ENCODE data around the gene ASPG. TPM values are rescaled to one million over a fixed set of nuclear protein-coding genes. Genes with fewer than 3 reads are reported as not detected.

ASPG gene
- total and polyA plus RNA-seq, 2 donors (not counting 3 experiments of a cell fraction or from before 2014, with no cell fraction given) = not detected

DNA sequence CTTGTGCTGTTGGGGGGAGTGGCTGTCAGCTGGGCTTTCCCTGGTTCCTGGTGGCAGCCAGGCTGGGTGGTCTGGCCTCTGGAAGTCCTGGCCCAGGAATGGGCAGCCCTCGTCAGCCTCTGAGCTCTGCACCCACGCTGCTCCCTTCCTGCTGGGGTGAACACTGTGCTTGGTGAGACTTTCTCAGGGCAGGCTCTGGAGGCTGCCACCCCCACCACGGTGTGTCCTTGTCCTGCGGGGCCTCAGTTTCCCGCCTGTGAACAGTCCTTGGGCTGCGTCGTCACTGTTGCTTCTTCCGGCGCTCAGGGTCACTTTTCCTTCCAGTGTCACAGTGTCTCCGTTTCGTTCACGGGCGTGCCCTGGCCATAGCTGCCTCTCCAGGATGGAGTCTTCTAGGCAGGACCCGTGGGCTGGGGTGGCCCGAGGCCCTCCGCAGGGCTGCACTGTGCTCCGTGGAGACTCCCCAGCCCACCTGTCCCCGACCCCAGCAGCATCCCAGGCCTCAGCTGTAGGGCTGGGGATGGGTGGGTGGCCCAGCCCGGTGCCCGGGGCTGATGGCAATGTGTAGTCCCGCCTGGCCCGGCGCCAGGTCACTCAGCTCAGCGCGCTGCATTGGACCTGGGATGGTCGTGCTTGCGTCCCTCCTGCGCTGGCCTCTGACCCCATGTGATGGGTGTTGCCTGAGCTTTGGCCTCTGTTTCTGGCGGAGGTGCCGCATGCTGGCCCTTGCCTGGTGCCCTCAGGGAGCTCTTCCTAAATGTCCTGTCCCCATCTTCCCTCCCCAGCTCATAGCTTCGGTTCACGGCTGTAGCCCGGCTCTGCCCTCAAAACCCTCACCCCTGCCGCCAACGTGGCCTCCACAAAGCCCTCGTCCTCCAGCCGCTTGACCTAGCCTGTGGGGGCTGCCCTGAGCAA, 59.7 kb downstream of the ASPG start:
- POLR2A ChIA-PET = no interaction called here

DNA sequence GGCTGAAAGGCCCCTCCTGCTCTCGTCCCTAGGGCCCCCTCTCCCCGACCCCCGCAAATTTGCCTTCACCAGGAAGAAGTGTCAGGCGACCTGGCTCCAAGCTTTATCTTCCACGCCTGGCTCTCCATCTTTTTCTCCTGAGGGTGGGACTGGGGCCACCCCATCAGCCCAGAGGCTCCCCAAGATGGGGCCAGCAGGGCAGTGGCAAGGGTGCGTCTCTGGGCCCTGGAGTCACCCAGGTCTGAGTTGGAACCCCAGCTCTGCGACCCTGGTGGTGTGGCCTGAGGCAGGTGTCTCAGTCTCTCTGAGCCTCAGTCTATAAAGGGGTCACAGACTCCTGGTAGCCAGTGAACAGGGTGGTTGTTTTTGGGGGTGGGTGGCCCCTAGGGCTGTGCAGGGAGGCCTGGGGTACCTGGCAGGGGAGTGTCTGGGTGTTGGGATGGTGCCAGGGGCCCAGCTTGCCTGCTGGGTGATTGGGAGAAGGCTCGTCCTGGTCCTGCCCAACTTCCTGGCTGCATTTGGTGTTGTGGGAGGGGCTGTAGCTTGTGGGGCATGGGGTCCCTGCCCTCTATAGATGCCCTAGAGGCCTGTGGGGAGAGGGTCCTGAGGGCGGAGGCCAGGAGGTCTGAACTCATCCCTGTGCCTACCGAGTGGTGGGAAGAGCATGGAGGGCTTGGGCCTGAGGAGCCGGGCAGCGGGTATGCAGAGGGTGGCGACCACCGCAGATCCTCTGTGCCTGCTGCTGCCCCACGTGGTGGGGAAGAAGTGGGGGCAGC, 60.5 kb downstream of the ASPG start:
- FAIRE-seq (no peak), DNase-seq (ENCODE audit: low read depth, low spot score) (no peak)
- Histone ChIP-seq H3K4me3 (replicated peaks in 1 of 3; ENCODE audit: insufficient read depth in 1 of 3, low read depth in 1 of 3, low read length in 3 of 3) (no peak overlapping the region), H3K79me2 (ENCODE audit: control insufficient read depth, insufficient read depth, low read length) (no peaks in the 10 kb centered on the region), H3K36me3 (ENCODE audit: control insufficient read depth in 2 of 2, extremely low read depth in 1 of 2, insufficient read depth in 2 of 2, low read length in 2 of 2) (no peaks in the 10 kb centered on the region), H2AFZ (ENCODE audit: low read depth, low read length) (no peak overlapping the region), H3K9me3 (replicated peaks; ENCODE audit: control insufficient read depth, insufficient read depth, low read length) (no peaks in the 10 kb centered on the region), H3K4me2 (ENCODE audit: insufficient read depth, low read length) (no peak overlapping the region), H4K20me1 (replicated peaks; ENCODE audit: control insufficient read depth, extremely low read depth, insufficient read depth, low read length) (no peaks in the 10 kb centered on the region), H3K27me3 (ENCODE audit: control insufficient read depth in 2 of 2, insufficient read depth in 2 of 2, low read length in 2 of 2) (no peaks in the 10 kb centered on the region), H3K27ac (ENCODE audit: insufficient read depth, low read depth, low read length) (no peak overlapping the region), H3K9ac (replicated peaks; ENCODE audit: extremely low read depth, insufficient read depth, low read length) (no peak overlapping the region), H3K4me1 (ENCODE audit: control insufficient read depth, extremely low read depth, insufficient read depth, low read length) (peaks cover 26% of the 10 kb centered on the region), H3K9me1 (replicated peaks; ENCODE audit: control insufficient read depth, extremely low read depth, insufficient read depth, low read length) (no peaks in the 10 kb centered on the region)
- ChIA-PET POLR2A (no interaction called here), CTCF (interaction anchor here (2.6 kb wide), 1 partner anchor 419 kb away, joined by 11 read pairs; no protein-coding TSS in a partner anchor)
- dilution Hi-C loops (cut with MboI; ENCODE audit: extremely low pct_ligation_motif_present, low sequenced_read_pairs) = no loop called here
- BruUV-seq (replicated peaks) = no TSS peak
- intact Hi-C loops (cut with micrococcal nuclease) = no loop called here
- TF ChIP-seq, protein P1, sequence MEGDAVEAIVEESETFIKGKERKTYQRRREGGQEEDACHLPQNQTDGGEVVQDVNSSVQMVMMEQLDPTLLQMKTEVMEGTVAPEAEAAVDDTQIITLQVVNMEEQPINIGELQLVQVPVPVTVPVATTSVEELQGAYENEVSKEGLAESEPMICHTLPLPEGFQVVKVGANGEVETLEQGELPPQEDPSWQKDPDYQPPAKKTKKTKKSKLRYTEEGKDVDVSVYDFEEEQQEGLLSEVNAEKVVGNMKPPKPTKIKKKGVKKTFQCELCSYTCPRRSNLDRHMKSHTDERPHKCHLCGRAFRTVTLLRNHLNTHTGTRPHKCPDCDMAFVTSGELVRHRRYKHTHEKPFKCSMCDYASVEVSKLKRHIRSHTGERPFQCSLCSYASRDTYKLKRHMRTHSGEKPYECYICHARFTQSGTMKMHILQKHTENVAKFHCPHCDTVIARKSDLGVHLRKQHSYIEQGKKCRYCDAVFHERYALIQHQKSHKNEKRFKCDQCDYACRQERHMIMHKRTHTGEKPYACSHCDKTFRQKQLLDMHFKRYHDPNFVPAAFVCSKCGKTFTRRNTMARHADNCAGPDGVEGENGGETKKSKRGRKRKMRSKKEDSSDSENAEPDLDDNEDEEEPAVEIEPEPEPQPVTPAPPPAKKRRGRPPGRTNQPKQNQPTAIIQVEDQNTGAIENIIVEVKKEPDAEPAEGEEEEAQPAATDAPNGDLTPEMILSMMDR (IDR thresholded peaks at IDR 0.05; ENCODE audit: extremely low read depth in 1 of 2, insufficient read depth in 1 of 2, low read depth in 1 of 2, low read length in 2 of 2) = no peak
- TF ChIP-seq GATA2 (IDR thresholded peaks at IDR 0.05; ENCODE audit: insufficient read depth, insufficient read length, low read depth, low read length) (no peak), MYC (IDR thresholded peaks at IDR 0.05; ENCODE audit: low read depth, low read length) (no peak), EZH2 (IDR thresholded peaks at IDR 0.05; ENCODE audit: borderline replicate concordance, low read depth, low read length, severe bottlenecking) (no peak), FOS (IDR thresholded peaks at IDR 0.05; ENCODE audit: borderline replicate concordance, insufficient read depth, low read length) (no peak), JUN (IDR thresholded peaks at IDR 0.05; ENCODE audit: borderline replicate concordance, insufficient read depth, insufficient read length, low read depth) (no peak)

More for the DNA sequence above, 59.7 kb downstream of the ASPG start:
- Histone ChIP-seq H3K79me2 (ENCODE audit: control insufficient read depth, insufficient read depth, low read length) (no peaks in the 10 kb centered on the region), H3K9me3 (replicated peaks; ENCODE audit: control insufficient read depth, insufficient read depth, low read length) (no peaks in the 10 kb centered on the region), H3K36me3 (ENCODE audit: control insufficient read depth in 2 of 2, extremely low read depth in 1 of 2, insufficient read depth in 2 of 2, low read length in 2 of 2) (no peaks in the 10 kb centered on the region), H2AFZ (ENCODE audit: low read depth, low read length) (no peak overlapping the region), H3K9me1 (replicated peaks; ENCODE audit: control insufficient read depth, extremely low read depth, insufficient read depth, low read length) (no peaks in the 10 kb centered on the region), H3K27ac (ENCODE audit: insufficient read depth, low read depth, low read length) (no peak overlapping the region), H3K4me1 (ENCODE audit: control insufficient read depth, extremely low read depth, insufficient read depth, low read length) (peaks cover 24% of the 10 kb centered on the region), H3K27me3 (ENCODE audit: control insufficient read depth in 2 of 2, insufficient read depth in 2 of 2, low read length in 2 of 2) (no peaks in the 10 kb centered on the region), H4K20me1 (replicated peaks; ENCODE audit: control insufficient read depth, extremely low read depth, insufficient read depth, low read length) (no peaks in the 10 kb centered on the region), H3K9ac (replicated peaks; ENCODE audit: extremely low read depth, insufficient read depth, low read length) (no peak overlapping the region), H3K4me3 (replicated peaks in 1 of 3; ENCODE audit: insufficient read depth in 1 of 3, low read depth in 1 of 3, low read length in 3 of 3) (no peak overlapping the region), H3K4me2 (ENCODE audit: insufficient read depth, low read length) (no peak overlapping the region)
- CTCF ChIA-PET = interaction anchor here (2.6 kb wide), 1 partner anchor 419 kb away, joined by 11 read pairs; no protein-coding TSS in a partner anchor
- DNase-seq (ENCODE audit: low read depth, low spot score) (no peak), FAIRE-seq (no peak)
- intact Hi-C loops (cut with micrococcal nuclease) = no loop called here
- TF ChIP-seq MYC (IDR thresholded peaks at IDR 0.05; ENCODE audit: low read depth, low read length) = no peak
- BruUV-seq (replicated peaks) = no TSS peak
- dilution Hi-C loops (cut with MboI; ENCODE audit: extremely low pct_ligation_motif_present, low sequenced_read_pairs) = no loop called here

Data from endothelial cell of umbilical vein (primary cell).